CD14-positive monocyte (primary cell): ENCODE results near the gene VMAC. TPM values are rescaled to one million over a fixed set of nuclear protein-coding genes. Genes with fewer than 3 reads are reported as not detected.

Experiments used
- DNase-seq, 3 donors: peaks; one replicate each; pipeline ENCODE4 v3.0.0-alpha.2; 2011 to 2022
- H2AFZ ChIP-seq: 2 replicates; pipeline ENCODE4 v1.6.0; 2012; ENCODE audit warnings: mild to moderate bottlenecking, low read depth, low read length, inconsistent platforms; ENCODE audit not compliant: insufficient read depth, poor library complexity, severe bottlenecking
- H3K27ac ChIP-seq, 2 donors: 1 replicate in 1 of 2; 2 replicates in 1 of 2; pipeline ENCODE4 v1.5.1; 2012 to 2013; ENCODE audit warnings: low read length in 2 of 2, control low read depth in 1 of 2, inconsistent platforms in 1 of 2, low read depth in 1 of 2, mild to moderate bottlenecking in 1 of 2
- H3K27me3 ChIP-seq, 2 donors: one replicate each; pipeline versions ENCODE4 v1.6.0 to v1.6.1; 2011 to 2013; ENCODE audit warnings: low read length in 2 of 2; ENCODE audit not compliant: control insufficient read depth in 2 of 2, insufficient read depth in 2 of 2
- H3K36me3 ChIP-seq, 2 donors: replicated peaks in 1 of 2; 1 replicate in 1 of 2; 2 replicates in 1 of 2; pipeline versions ENCODE4 v1.5.1 to v1.6.1; 2012 to 2013; ENCODE audit warnings: low read length in 2 of 2, control low read depth in 1 of 2, inconsistent platforms in 1 of 2, mild to moderate bottlenecking in 1 of 2; ENCODE audit not compliant: insufficient read depth in 2 of 2, control insufficient read depth in 1 of 2
- H3K4me1 ChIP-seq, 2 donors: 1 replicate in 1 of 2; 2 replicates in 1 of 2; pipeline versions ENCODE4 v1.5.1 to v1.6.1; 2012 to 2013; ENCODE audit warnings: low read length in 2 of 2, control low read depth in 1 of 2, inconsistent platforms in 1 of 2, mild to moderate bottlenecking in 1 of 2, moderate library complexity in 1 of 2; ENCODE audit not compliant: insufficient read depth in 2 of 2, control insufficient read depth in 1 of 2
- H3K4me2 ChIP-seq: replicated peaks from 2 replicates; pipeline ENCODE3; 2012; ENCODE audit warnings: low read length, moderate library complexity, mild to moderate bottlenecking; ENCODE audit not compliant: poor library complexity, severe bottlenecking; ENCODE audit errors: extremely low read depth
- H3K4me3 ChIP-seq, 3 experiments: fragments of 200-600 bp in 1 of 3; sonication (generic) in 1 of 3; replicated peaks in 1 of 3; 1 replicate in 2 of 3; 2 replicates in 1 of 3; pipeline ENCODE4 v1.5.1; 2011 to 2013; ENCODE audit warnings: low read length in 3 of 3, mild to moderate bottlenecking in 3 of 3, control low read depth in 2 of 3, low read depth in 2 of 3, inconsistent platforms in 1 of 3, moderate library complexity in 1 of 3
- H3K79me2 ChIP-seq: 2 replicates; pipeline ENCODE4 v1.6.0; 2012; ENCODE audit warnings: mild to moderate bottlenecking, control low read depth, inconsistent platforms, low read length, moderate library complexity; ENCODE audit not compliant: insufficient read depth
- H3K9ac ChIP-seq: 2 replicates; pipeline ENCODE4 v1.6.0; 2017; ENCODE audit warnings: low read length, mild to moderate bottlenecking; ENCODE audit not compliant: insufficient read depth, poor library complexity, severe bottlenecking
- H3K9me3 ChIP-seq, 2 donors: replicated peaks in 1 of 2; 1 replicate in 1 of 2; 2 replicates in 1 of 2; pipeline versions ENCODE4 v1.5.1 to v1.6.1; 2012 to 2013; ENCODE audit warnings: low read length in 2 of 2, control low read depth in 1 of 2; ENCODE audit not compliant: control insufficient read depth in 1 of 2, insufficient read depth in 1 of 2
- H4K20me1 ChIP-seq: 2 replicates; pipeline ENCODE4 v1.6.0; 2012; ENCODE audit warnings: mild to moderate bottlenecking, low read length, control low read depth, moderate library complexity; ENCODE audit not compliant: insufficient read depth
- H3K27ac Mint-ChIP-seq, 7 donors: one replicate each; pipeline ENCODE4 v1.8.0; 2020; ENCODE audit warnings: mild to moderate bottlenecking in 7 of 7, mixed read lengths in 7 of 7, moderate library complexity in 6 of 7, inconsistent platforms in 2 of 7
- H3K27me3 Mint-ChIP-seq, 3 donors: one replicate each; pipeline ENCODE4 v1.8.0; 2021 to 2022; ENCODE audit warnings: low read depth in 3 of 3, mild to moderate bottlenecking in 3 of 3, mixed read lengths in 3 of 3, moderate library complexity in 3 of 3, inconsistent platforms in 1 of 3
- H3K36me3 Mint-ChIP-seq, 2 donors: one replicate each; pipeline ENCODE4 v1.8.0; 2020; ENCODE audit warnings: mixed read lengths in 2 of 2, inconsistent platforms in 1 of 2, mild to moderate bottlenecking in 1 of 2
- H3K4me1 Mint-ChIP-seq: one replicate; pipeline ENCODE4 v1.8.0; 2020; ENCODE audit warnings: mild to moderate bottlenecking, mixed read lengths
- H3K4me3 Mint-ChIP-seq, 2 donors: one replicate each; pipeline ENCODE4 v1.8.0; 2020; ENCODE audit warnings: mild to moderate bottlenecking in 2 of 2, mixed read lengths in 2 of 2, moderate library complexity in 1 of 2
- H3K9me3 Mint-ChIP-seq, 7 donors: one replicate each; pipeline ENCODE4 v1.8.0; 2020 to 2022; ENCODE audit warnings: mixed read lengths in 7 of 7, mild to moderate bottlenecking in 6 of 7, moderate library complexity in 6 of 7, inconsistent platforms in 2 of 7
- WGBS: methylation state at CpG from one replicate; pipeline ENCODE4 v1.1.5; 2013; ENCODE audit warnings: missing lambda C conversion rate; ENCODE audit not compliant: insufficient coverage; 5-methylcytosine and 5-hydroxymethylcytosine counted together
- intact Hi-C, 2 donors: fragments of 100-400 bp; cut with micrococcal nuclease; formaldehyde crosslinking; loops; one replicate each; pipeline versions ENCODE4 v1.15.0 to v1.15.1; 2023
- polyA plus RNA-seq, 3 donors: library from polyadenylated mRNA; depleted of rRNA in 1 of 3; unstranded in 2 of 3; stranded (reverse) in 1 of 3; fragments of 300-500 nt in 2 of 3; fragments of >200 nt in 1 of 3; fragmentation: Illumina TruSeq in 2 of 3; gene quantifications; 1 replicate in 2 of 3; 2 replicates in 1 of 3; pipeline ENCODE4 v1.2.3, GENCODE V29; 2012 to 2021
- TF ChIP-seq, protein P1 (sequence below): fragments of 200-600 bp; IDR thresholded peaks from one replicate; pipeline ENCODE4 v1.8.0; 2022; ENCODE audit warnings: antibody characterized with exemption, mild to moderate bottlenecking

Gene VMAC
- polyA plus RNA-seq, 3 donors: 3.1 to 13.0 (median 4.3) TPM

DNA sequence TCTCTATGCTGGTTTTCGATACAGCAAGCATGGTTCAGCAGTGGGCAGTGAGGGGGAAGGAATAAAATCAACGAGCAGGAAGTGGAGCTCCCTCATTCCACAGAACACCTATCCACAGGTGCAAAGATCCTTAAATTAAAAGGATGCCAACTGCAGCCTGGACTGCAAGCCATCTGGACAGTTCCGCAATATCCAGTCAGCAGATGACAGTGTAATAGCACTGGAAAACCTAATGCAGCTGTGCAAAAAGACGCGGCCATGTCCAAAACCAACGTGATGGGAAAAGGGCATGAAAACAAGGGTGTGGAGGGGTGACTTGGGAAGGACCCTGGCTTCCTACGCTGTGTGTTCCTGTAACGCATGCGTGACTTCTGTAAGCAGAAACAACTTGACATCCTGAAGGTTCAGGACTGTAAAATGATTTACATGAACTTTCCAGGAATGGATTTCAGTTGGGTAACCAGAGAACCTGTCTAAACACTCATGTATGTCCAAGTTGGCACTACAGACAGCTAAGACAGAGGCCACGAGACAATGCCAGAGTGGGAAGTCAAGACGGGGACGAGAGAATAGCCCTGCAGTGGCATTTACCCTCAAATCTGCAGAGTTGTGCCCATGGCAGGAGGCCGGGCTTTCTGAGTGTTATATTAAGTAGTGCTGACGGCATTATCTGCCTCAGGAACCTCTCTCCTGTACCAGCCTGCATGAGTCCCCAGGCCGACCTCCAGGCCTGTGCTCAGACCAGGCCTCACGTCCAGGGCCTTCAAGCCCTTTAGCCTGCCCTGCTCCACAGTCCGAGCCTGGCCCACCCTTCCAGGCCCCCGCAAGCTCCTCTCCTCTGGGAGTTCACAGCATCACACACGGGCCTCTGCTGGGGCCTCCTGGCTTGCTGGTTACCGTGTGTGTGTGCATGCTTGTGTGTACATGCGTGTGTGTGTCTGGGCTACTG lies 35.9 kb downstream of the VMAC start:
- H3K27me3 Mint-ChIP-seq: peaks cover 0 to 4% (median 2%) of the 10 kb centered on the region in 3 donors
- H3K27ac Mint-ChIP-seq: peak overlapping the region in 2 of 7 donors; percentile 4 to 72

DNA sequence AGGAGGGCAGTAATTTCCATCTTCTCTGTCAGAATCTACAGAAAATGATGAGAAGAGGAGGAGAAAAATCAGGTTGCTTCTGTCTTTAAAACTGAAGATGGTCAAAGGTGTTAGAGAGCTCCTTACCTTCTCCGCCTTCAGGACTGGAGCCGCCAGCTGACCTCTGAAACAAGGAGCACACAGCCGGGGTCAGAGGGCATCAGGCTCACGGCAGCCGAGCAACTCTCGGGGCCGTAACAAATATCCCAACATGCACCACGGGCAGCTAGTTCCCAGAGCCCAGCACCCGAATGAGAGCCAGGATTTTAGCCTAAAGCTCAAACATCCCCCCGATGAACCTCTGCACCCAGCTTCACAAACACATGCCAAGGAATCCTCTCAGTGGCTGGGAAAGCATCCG lies 37.0 kb downstream of the VMAC start:
- no peak for DNase-seq
- Histone ChIP-seq H3K4me1 (peaks cover 4% of the 10 kb centered on the region in 2 donors), H3K4me3 (no peak overlapping the region), H3K79me2 (peaks cover 52% of the 10 kb centered on the region), H3K27me3 (no peaks in the 10 kb centered on the region), H3K4me2 (no peak overlapping the region), H3K9me3 (no peaks in the 10 kb centered on the region), H4K20me1 (peaks cover 72% of the 10 kb centered on the region), H2AFZ (no peak overlapping the region), H3K27ac (no peak overlapping the region), H3K9ac (no peak overlapping the region), H3K36me3 (peaks cover 44 to 75% of the 10 kb centered on the region in 2 donors)
- Mint-ChIP-seq H3K27me3 (peaks cover 0 to 2% (median 1%) of the 10 kb centered on the region in 3 donors), H3K4me1 (peaks cover 4% of the 10 kb centered on the region), H3K27ac (peak overlapping the region in 1 of 7 donors; percentile 61), H3K4me3 (no peak overlapping the region), H3K9me3 (no peaks in the 10 kb centered on the region), H3K36me3 (peaks cover 61 to 79% of the 10 kb centered on the region in 2 donors)
- WGBS: 99% methylated on average over 11 of the region's 11 CpGs
- intact Hi-C loops: no loop called here
- TF ChIP-seq, protein P1, sequence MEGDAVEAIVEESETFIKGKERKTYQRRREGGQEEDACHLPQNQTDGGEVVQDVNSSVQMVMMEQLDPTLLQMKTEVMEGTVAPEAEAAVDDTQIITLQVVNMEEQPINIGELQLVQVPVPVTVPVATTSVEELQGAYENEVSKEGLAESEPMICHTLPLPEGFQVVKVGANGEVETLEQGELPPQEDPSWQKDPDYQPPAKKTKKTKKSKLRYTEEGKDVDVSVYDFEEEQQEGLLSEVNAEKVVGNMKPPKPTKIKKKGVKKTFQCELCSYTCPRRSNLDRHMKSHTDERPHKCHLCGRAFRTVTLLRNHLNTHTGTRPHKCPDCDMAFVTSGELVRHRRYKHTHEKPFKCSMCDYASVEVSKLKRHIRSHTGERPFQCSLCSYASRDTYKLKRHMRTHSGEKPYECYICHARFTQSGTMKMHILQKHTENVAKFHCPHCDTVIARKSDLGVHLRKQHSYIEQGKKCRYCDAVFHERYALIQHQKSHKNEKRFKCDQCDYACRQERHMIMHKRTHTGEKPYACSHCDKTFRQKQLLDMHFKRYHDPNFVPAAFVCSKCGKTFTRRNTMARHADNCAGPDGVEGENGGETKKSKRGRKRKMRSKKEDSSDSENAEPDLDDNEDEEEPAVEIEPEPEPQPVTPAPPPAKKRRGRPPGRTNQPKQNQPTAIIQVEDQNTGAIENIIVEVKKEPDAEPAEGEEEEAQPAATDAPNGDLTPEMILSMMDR: no peak

More for the DNA sequence above, 35.9 kb downstream of the VMAC start:
- Histone ChIP-seq H3K27ac (no peak overlapping the region), H4K20me1 (peaks cover 65% of the 10 kb centered on the region), H3K79me2 (peaks cover 40% of the 10 kb centered on the region), H3K4me2 (no peak overlapping the region), H3K27me3 (no peaks in the 10 kb centered on the region), H2AFZ (no peak overlapping the region), H3K9me3 (no peaks in the 10 kb centered on the region), H3K36me3 (peaks cover 49 to 80% of the 10 kb centered on the region in 2 donors), H3K9ac (no peak overlapping the region), H3K4me3 (no peak overlapping the region), H3K4me1 (no peaks in the 10 kb centered on the region)
- no peak for DNase-seq
- TF ChIP-seq, protein P1: no peak
- Mint-ChIP-seq H3K36me3 (peaks cover 65 to 82% of the 10 kb centered on the region in 2 donors), H3K4me3 (no peak overlapping the region), H3K9me3 (no peaks in the 10 kb centered on the region), H3K4me1 (no peaks in the 10 kb centered on the region)
- intact Hi-C loops: no loop called here
- over 99% methylated on average over 12 of the region's 21 CpGs for WGBS
